ENCODE results near the gene RAD51B.

The RAD51B gene

GRCh38 chr14:68759017-68759560 lies 939.5 kb downstream of the RAD51B start:
- no peaks in the 10 kb centered on the region for H3K9me2 ChIP-seq (replicated peaks; ENCODE audit: insufficient read depth, low read length)
- no peak overlapping the region for H3K9ac ChIP-seq (ENCODE audit: low read length)
- H3K79me2 ChIP-seq (ENCODE audit: low read length) = no peaks in the 10 kb centered on the region
- H3K4me1 ChIP-seq (ENCODE audit: low read length) = no peaks in the 10 kb centered on the region
- no peaks in the 10 kb centered on the region for H3F3A ChIP-seq (ENCODE audit: insufficient read depth, low read length)
- H2AFZ ChIP-seq (ENCODE audit: low read length) = no peak overlapping the region
- no peak overlapping the region for H3K4me3 ChIP-seq (ENCODE audit: low read length)
- no peaks in the 10 kb centered on the region for H3K9me3 ChIP-seq (replicated peaks; ENCODE audit: insufficient read depth, low read length)
- H4K20me1 ChIP-seq (ENCODE audit: insufficient read depth, low read length) = no peaks in the 10 kb centered on the region
- H3K36me3 ChIP-seq (replicated peaks; ENCODE audit: insufficient read depth, low read length) = no peaks in the 10 kb centered on the region
- TF ChIP-seq, protein P1, sequence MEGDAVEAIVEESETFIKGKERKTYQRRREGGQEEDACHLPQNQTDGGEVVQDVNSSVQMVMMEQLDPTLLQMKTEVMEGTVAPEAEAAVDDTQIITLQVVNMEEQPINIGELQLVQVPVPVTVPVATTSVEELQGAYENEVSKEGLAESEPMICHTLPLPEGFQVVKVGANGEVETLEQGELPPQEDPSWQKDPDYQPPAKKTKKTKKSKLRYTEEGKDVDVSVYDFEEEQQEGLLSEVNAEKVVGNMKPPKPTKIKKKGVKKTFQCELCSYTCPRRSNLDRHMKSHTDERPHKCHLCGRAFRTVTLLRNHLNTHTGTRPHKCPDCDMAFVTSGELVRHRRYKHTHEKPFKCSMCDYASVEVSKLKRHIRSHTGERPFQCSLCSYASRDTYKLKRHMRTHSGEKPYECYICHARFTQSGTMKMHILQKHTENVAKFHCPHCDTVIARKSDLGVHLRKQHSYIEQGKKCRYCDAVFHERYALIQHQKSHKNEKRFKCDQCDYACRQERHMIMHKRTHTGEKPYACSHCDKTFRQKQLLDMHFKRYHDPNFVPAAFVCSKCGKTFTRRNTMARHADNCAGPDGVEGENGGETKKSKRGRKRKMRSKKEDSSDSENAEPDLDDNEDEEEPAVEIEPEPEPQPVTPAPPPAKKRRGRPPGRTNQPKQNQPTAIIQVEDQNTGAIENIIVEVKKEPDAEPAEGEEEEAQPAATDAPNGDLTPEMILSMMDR (IDR thresholded peaks at IDR 0.05; ENCODE audit: low read length) = no peak
- TF ChIP-seq EZH2 (optimal IDR thresholded peaks at IDR 0.05; ENCODE audit: low read depth, low read length) (no peak), EZH2phosphoT487 (IDR thresholded peaks at IDR 0.05; ENCODE audit: low read length) (no peak)
- H3K27me3 ChIP-seq (replicated peaks; ENCODE audit: insufficient read depth, low read length) = no peaks in the 10 kb centered on the region
- no peak overlapping the region for H3K27ac ChIP-seq (ENCODE audit: low read length)
- DNase-seq = no peak
- no peak overlapping the region for H3K4me2 ChIP-seq (ENCODE audit: low read depth, low read length)

DNA sequence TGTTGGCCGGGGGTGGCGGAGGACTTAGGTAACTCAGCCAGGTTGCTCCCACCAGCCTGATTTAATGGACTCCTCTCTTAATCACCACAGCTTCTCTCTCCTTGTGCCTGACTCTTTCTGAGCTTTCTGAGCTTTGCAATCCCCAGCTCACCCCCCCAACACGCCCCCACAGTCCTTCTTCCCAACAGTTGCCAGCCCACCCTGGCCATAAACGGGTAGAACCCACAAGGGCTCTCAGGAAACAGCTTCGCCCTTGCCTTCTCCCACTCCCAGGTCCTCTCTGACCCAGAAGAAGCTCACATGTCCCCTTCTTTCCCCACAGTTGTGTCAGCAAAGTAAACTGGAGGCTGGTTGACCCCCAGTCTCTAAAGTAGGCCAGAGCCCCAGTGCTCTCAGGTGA lies 940.4 kb downstream of the RAD51B start:
- H3K36me3 ChIP-seq (replicated peaks; ENCODE audit: insufficient read depth, low read length) = no peaks in the 10 kb centered on the region
- H2AFZ ChIP-seq (ENCODE audit: low read length) = no peak overlapping the region
- no peaks in the 10 kb centered on the region for H3K27me3 ChIP-seq (replicated peaks; ENCODE audit: insufficient read depth, low read length)
- H4K20me1 ChIP-seq (ENCODE audit: insufficient read depth, low read length) = no peaks in the 10 kb centered on the region
- TF ChIP-seq EZH2 (optimal IDR thresholded peaks at IDR 0.05; ENCODE audit: low read depth, low read length) = no peak
- TF ChIP-seq EZH2phosphoT487 (IDR thresholded peaks at IDR 0.05; ENCODE audit: low read length) = no peak
- TF ChIP-seq, protein P1 (IDR thresholded peaks at IDR 0.05; ENCODE audit: low read length) = no peak
- H3K9ac ChIP-seq (ENCODE audit: low read length) = no peak overlapping the region
- H3K4me1 ChIP-seq (ENCODE audit: low read length) = no peaks in the 10 kb centered on the region
- no peaks in the 10 kb centered on the region for H3K9me3 ChIP-seq (replicated peaks; ENCODE audit: insufficient read depth, low read length)
- DNase-seq = no peak
- no peaks in the 10 kb centered on the region for H3K79me2 ChIP-seq (ENCODE audit: low read length)
- no peak overlapping the region for H3K27ac ChIP-seq (ENCODE audit: low read length)
- no peaks in the 10 kb centered on the region for H3F3A ChIP-seq (ENCODE audit: insufficient read depth, low read length)
- H3K4me2 ChIP-seq (ENCODE audit: low read depth, low read length) = no peak overlapping the region
- H3K9me2 ChIP-seq (replicated peaks; ENCODE audit: insufficient read depth, low read length) = no peaks in the 10 kb centered on the region
- H3K4me3 ChIP-seq (ENCODE audit: low read length) = no peak overlapping the region

- Histone ChIP-seq H3K4me2 (ENCODE audit: low read depth, low read length) (no peak overlapping the region), H3K9me3 (replicated peaks; ENCODE audit: insufficient read depth, low read length) (no peaks in the 10 kb centered on the region), H3K36me3 (replicated peaks; ENCODE audit: insufficient read depth, low read length) (no peaks in the 10 kb centered on the region), H3F3A (ENCODE audit: insufficient read depth, low read length) (no peaks in the 10 kb centered on the region), H2AFZ (ENCODE audit: low read length) (no peak overlapping the region), H3K27ac (ENCODE audit: low read length) (no peak overlapping the region), H3K4me3 (ENCODE audit: low read length) (no peak overlapping the region), H3K9ac (ENCODE audit: low read length) (no peak overlapping the region), H3K27me3 (replicated peaks; ENCODE audit: insufficient read depth, low read length) (no peaks in the 10 kb centered on the region), H3K9me2 (replicated peaks; ENCODE audit: insufficient read depth, low read length) (no peaks in the 10 kb centered on the region), H3K4me1 (ENCODE audit: low read length) (no peaks in the 10 kb centered on the region), H3K79me2 (ENCODE audit: low read length) (no peaks in the 10 kb centered on the region), H4K20me1 (ENCODE audit: insufficient read depth, low read length) (no peaks in the 10 kb centered on the region)
- TF ChIP-seq EZH2phosphoT487 (IDR thresholded peaks at IDR 0.05; ENCODE audit: low read length) = no peak
- TF ChIP-seq, protein P1 (IDR thresholded peaks at IDR 0.05; ENCODE audit: low read length) = no peak
- TF ChIP-seq EZH2 (optimal IDR thresholded peaks at IDR 0.05; ENCODE audit: low read depth, low read length) = no peak
- no peak for DNase-seq
Observed at GRCh38 chr14:68760761-68761160, 941.2 kb downstream of the RAD51B start.
